Activated CD8-positive, alpha-beta T cell treated with anti-CD3 and anti-CD28 coated beads for 36 hours (primary cell): ENCODE measurements around the gene RGR. TPM values are rescaled to one million over a fixed set of nuclear protein-coding genes. Genes with fewer than 3 reads are reported as not detected.

Source experiments
- ATAC-seq: fragments of 200-7000 bp; cut with Tn5 transposase; one replicate; pipeline ENCODE4 v1.10.0; 2021; ENCODE audit warnings: mild to moderate bottlenecking, moderate library complexity
- CTCF ChIA-PET: fragments of 350-600 bp; sonication (Branson Sonifier 250); formaldehyde crosslinking; loops from one replicate; lab custom pipeline; 2021; ENCODE audit warnings: antibody characterized with exemption; lab: Charles Lee
- POLR2A ChIA-PET: fragments of 350-600 bp; sonication (Branson Sonifier 250); formaldehyde crosslinking; loops from one replicate; lab custom pipeline; 2021; ENCODE audit warnings: antibody characterized with exemption; lab: Charles Lee
- DNase-seq: peaks from one replicate; pipeline ENCODE4 v3.0.0-alpha.2; 2020
- H3K27ac Mint-ChIP-seq: one replicate; pipeline ENCODE4 v1.8.0; 2021; ENCODE audit warnings: mild to moderate bottlenecking, mixed read lengths
- H3K27me3 Mint-ChIP-seq: one replicate; pipeline ENCODE4 v1.8.0; 2021; ENCODE audit warnings: mixed read lengths
- H3K36me3 Mint-ChIP-seq: one replicate; pipeline ENCODE4 v1.8.0; 2021; ENCODE audit warnings: low read depth, mixed read lengths
- H3K4me1 Mint-ChIP-seq: one replicate; pipeline ENCODE4 v1.8.0; 2021; ENCODE audit warnings: low read depth, mixed read lengths
- H3K4me3 Mint-ChIP-seq: one replicate; pipeline ENCODE4 v1.8.0; 2021; ENCODE audit warnings: mild to moderate bottlenecking, moderate library complexity, mixed read lengths
- H3K9me3 Mint-ChIP-seq: one replicate; pipeline ENCODE4 v1.8.0; 2021; ENCODE audit warnings: mixed read lengths
- CTCF ChIP-seq: fragments of 200-600 bp; IDR thresholded peaks from one replicate; pipeline ENCODE4 v1.8.0; 2022; ENCODE audit warnings: antibody characterized with exemption, mild to moderate bottlenecking
- intact Hi-C: fragments of 100-400 bp; cut with micrococcal nuclease; formaldehyde crosslinking; loops from one replicate; pipeline ENCODE4 v1.10.0; 2022
- total RNA-seq, 2 experiments: library from RNA; stranded (reverse); gene quantifications; one replicate each; pipeline ENCODE4 v1.2.3, GENCODE V29; 2021

The RGR gene
- total RNA-seq, 2 experiments from 2014 or later, result not detected

DNA sequence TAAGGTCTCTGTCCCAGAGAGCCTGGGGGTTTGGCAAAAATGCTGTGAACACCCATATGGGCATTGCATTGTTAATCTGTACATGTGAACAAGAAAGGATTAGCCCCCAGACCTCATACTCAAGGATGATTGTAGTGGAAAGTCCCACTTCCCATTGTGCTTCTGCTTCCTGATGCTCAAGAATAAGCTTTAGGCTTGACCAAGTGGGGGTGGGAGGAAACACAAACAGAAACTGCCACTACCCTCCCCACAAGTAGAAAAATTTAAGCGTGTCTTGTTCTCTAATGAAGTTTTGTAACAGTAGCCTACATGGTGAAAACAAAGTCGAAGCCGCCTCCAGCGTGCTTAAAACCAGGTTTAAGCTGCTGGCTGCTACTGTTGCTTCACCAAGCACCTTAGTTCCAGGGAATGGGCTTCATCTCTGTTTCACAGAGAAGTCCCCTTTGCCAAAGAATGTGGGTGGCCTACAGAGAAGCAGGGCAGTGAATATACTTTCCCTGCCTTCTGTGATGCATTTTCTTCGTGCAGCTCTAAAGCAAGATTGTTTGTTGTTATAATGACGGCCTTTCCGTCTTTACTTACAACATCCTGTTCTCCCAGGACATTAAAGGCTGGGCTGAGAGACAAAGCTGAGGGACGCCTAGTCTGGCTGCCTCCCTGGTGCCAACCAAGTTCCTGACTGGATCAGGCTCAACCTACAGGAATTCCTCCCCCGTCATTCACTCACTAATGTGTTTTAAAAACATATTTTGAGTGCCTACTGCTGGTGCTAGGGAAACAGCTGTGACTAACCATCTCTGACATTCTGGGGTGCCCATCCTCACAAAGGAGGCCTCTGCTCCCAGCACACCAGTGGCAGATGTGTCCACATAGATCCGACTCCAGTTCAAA, 51.5 kb downstream of the RGR start:
- CTCF ChIA-PET, result interaction anchor here (1.5 kb wide), 1 partner anchor 76 kb away, joined by 3 read pairs; no protein-coding TSS in a partner anchor
- POLR2A ChIA-PET, result interaction anchor here (0.6 kb wide), 1 partner anchor 79 kb away, joined by 3 read pairs; no protein-coding TSS in a partner anchor
- intact Hi-C loops, result no loop called here
- no peak for TF ChIP-seq CTCF
- H3K27ac Mint-ChIP-seq, result no peak overlapping the region
- no peaks in the 10 kb centered on the region for H3K36me3 Mint-ChIP-seq
- H3K4me1 Mint-ChIP-seq, result peaks cover 20% of the 10 kb centered on the region
- H3K4me3 Mint-ChIP-seq, result no peak overlapping the region
- H3K27me3 Mint-ChIP-seq, result no peaks in the 10 kb centered on the region
- DNase-seq (no peak), ATAC-seq (no peak)
- no peaks in the 10 kb centered on the region for H3K9me3 Mint-ChIP-seq

DNA sequence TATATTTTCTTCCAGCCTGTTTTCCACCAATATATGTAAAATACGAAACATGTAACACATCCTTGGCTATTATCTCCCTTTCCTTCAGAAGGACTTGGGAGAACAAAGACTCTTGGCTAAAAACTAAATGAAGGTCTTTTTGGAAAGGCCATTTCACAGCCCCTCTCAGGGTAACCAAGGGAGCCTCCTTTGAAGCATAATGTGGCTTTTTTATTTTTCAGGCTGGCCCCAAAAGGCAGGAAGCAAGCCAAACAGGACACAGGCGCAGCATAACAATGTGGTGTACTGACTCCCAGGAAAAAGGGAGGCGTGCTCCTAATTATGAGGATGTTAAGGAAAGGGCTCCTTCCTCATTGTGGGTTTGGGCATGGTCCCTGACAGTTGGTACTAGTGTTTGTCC, 53.2 kb downstream of the RGR start:
- peaks cover 20% of the 10 kb centered on the region for H3K4me1 Mint-ChIP-seq
- H3K4me3 Mint-ChIP-seq, result no peak overlapping the region
- no peak for TF ChIP-seq CTCF
- ChIA-PET POLR2A (no interaction called here), CTCF (interaction anchor here (1.0 kb wide), 1 partner anchor 132 kb away, joined by 4 read pairs; no protein-coding TSS in a partner anchor)
- intact Hi-C loops, result no loop called here
- peaks cover 2% of the 10 kb centered on the region for H3K27me3 Mint-ChIP-seq
- ATAC-seq (no peak), DNase-seq (no peak)
- no peaks in the 10 kb centered on the region for H3K36me3 Mint-ChIP-seq
- no peaks in the 10 kb centered on the region for H3K9me3 Mint-ChIP-seq
- H3K27ac Mint-ChIP-seq, result no peak overlapping the region

DNA sequence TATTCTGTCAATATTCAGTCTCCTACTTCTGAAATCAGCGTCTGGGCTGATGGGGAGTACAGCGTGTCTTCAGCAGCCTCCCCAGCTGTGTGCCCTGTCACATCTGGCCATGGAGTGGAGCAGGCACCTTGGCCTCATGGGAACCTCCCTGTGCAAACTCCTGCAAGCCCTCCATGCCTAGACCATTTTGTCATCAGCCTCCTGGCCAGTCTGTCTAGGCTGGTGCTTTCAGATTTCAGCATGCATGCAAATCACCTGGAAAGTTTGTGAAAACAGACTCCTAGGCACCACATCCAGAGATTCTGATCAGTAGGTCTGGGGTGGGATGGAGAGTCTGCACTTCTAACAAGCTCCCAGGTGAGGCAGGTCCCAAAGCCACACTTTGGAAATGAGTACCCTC, 57.4 kb downstream of the RGR start:
- CTCF ChIA-PET, result no interaction called here
- Mint-ChIP-seq H3K4me3 (no peak overlapping the region), H3K27ac (no peak overlapping the region), H3K27me3 (peaks cover 5% of the 10 kb centered on the region), H3K4me1 (peaks cover 11% of the 10 kb centered on the region), H3K9me3 (no peaks in the 10 kb centered on the region), H3K36me3 (peaks cover 1% of the 10 kb centered on the region)
- intact Hi-C loops, result no loop called here
- no peak for ATAC-seq
- no peak for TF ChIP-seq CTCF
- DNase-seq, result no peak
- POLR2A ChIA-PET, result interaction anchor here (0.5 to 0.7 kb wide), 2 partner anchors 24 to 28 kb away, joined by 3 read pairs; no protein-coding TSS in a partner anchor

GRCh38 chr10:84306751-84307384, 62.0 kb downstream of the RGR start:
- CTCF ChIA-PET, result interaction anchor here (0.9 to 1.6 kb wide), 2 partner anchors 27 to 46 kb away, joined by 3 to 5 read pairs; no protein-coding TSS in a partner anchor
- Mint-ChIP-seq H3K4me1 (peaks cover 33% of the 10 kb centered on the region), H3K27ac (peak overlapping the region; percentile 78), H3K27me3 (peaks cover 7% of the 10 kb centered on the region), H3K9me3 (no peaks in the 10 kb centered on the region), H3K36me3 (peaks cover 1% of the 10 kb centered on the region), H3K4me3 (no peak overlapping the region)
- POLR2A ChIA-PET, result interaction anchor here (0.9 kb wide), 1 partner anchor 27 kb away, joined by 3 read pairs; no protein-coding TSS in a partner anchor
- intact Hi-C loops, result no loop called here
- ATAC-seq (no peak), DNase-seq (no peak)
- TF ChIP-seq CTCF, result no peak
